CD4-positive, alpha-beta T cell (primary cell): ENCODE measurements around the gene USB1. TPM values are rescaled to one million over a fixed set of nuclear protein-coding genes. Genes with fewer than 3 reads are reported as not detected.
"Not testable (repeated sequence)": the region's sequence is repeated elsewhere in the genome, so short reads cannot be mapped to it uniquely, and the experiment has no call there.

Experiments used
- ATAC-seq: fragments of 200-7000 bp; cut with Tn5 transposase; one replicate; pipeline ENCODE4 v1.10.0; 2022; ENCODE audit warnings: mild to moderate bottlenecking; ENCODE audit not compliant: poor library complexity
- CTCF ChIA-PET: fragments of 350-600 bp; sonication (Branson Sonifier 250); formaldehyde crosslinking; loops from one replicate; lab custom pipeline; 2021; ENCODE audit warnings: antibody characterized with exemption, inconsistent platforms; lab: Charles Lee
- POLR2A ChIA-PET: fragments of 350-600 bp; sonication (Branson Sonifier 250); formaldehyde crosslinking; loops from one replicate; lab custom pipeline; 2021; ENCODE audit warnings: antibody characterized with exemption, inconsistent platforms; lab: Charles Lee
- DNase-seq, 14 experiments: peaks; one replicate each; pipeline ENCODE4 v3.0.0-alpha.2; 2013 to 2020; ENCODE audit warnings: mixed read lengths in 2 of 14
- H3K27ac ChIP-seq, 2 donors: one replicate each; pipeline versions ENCODE4 v1.5.1 to v1.7.0; 2013; ENCODE audit warnings: low read length in 2 of 2, low read depth in 1 of 2, mild to moderate bottlenecking in 1 of 2
- H3K27me3 ChIP-seq, 2 experiments: 1 replicate in 1 of 2; 2 replicates in 1 of 2; pipeline versions ENCODE4 v1.6.1 to v1.7.0; 2013; ENCODE audit warnings: low read length in 2 of 2, control low read depth in 1 of 2, mild to moderate bottlenecking in 1 of 2, moderate library complexity in 1 of 2; ENCODE audit not compliant: insufficient read depth in 2 of 2, control insufficient read depth in 1 of 2
- H3K36me3 ChIP-seq: one replicate; pipeline ENCODE4 v1.6.1; 2013; ENCODE audit warnings: low read length, control low read depth; ENCODE audit not compliant: insufficient read depth
- H3K4me1 ChIP-seq: one replicate; pipeline ENCODE4 v1.6.1; 2013; ENCODE audit warnings: low read length, control low read depth; ENCODE audit not compliant: insufficient read depth
- H3K4me3 ChIP-seq: one replicate; pipeline ENCODE4 v1.5.1; 2013; ENCODE audit warnings: mild to moderate bottlenecking, low read length, moderate library complexity
- H3K9me3 ChIP-seq, 2 experiments: 1 replicate in 1 of 2; 2 replicates in 1 of 2; pipeline versions ENCODE4 v1.6.1 to v1.7.0; 2013; ENCODE audit warnings: low read length in 2 of 2, mild to moderate bottlenecking in 2 of 2, control low read depth in 1 of 2, moderate library complexity in 1 of 2; ENCODE audit not compliant: control insufficient read depth in 1 of 2, insufficient read depth in 1 of 2
- H3K27ac Mint-ChIP-seq: one replicate; pipeline ENCODE4 v1.8.0; 2020; ENCODE audit warnings: mixed read lengths
- H3K27me3 Mint-ChIP-seq: one replicate; pipeline ENCODE4 v1.8.0; 2021; ENCODE audit warnings: mixed read lengths
- H3K36me3 Mint-ChIP-seq: one replicate; pipeline ENCODE4 v1.8.0; 2021; ENCODE audit warnings: low read depth, mixed read lengths
- H3K4me1 Mint-ChIP-seq: one replicate; pipeline ENCODE4 v1.8.0; 2021; ENCODE audit warnings: low read depth, mixed read lengths
- H3K4me3 Mint-ChIP-seq: one replicate; pipeline ENCODE4 v1.8.0; 2020; ENCODE audit warnings: mild to moderate bottlenecking, mixed read lengths
- H3K9me3 Mint-ChIP-seq: one replicate; pipeline ENCODE4 v1.8.0; 2020; ENCODE audit warnings: mixed read lengths
- intact Hi-C, 2 experiments: fragments of 100-400 bp; cut with DNase I in 1 of 2; cut with micrococcal nuclease in 1 of 2; formaldehyde crosslinking; loops; one replicate each; pipeline versions ENCODE4 v1.15.1 to v1.9.0; 2023 to 2025; cut with DNase I, micrococcal nuclease
- total RNA-seq, 174 experiments: library from RNA in 2 of 174; stranded (reverse) in 2 of 174; gene quantifications; one replicate each; pipeline ENCODE4 v1.2.3 and lab custom pipeline; 2021 to 2026
- TF ChIP-seq, protein P1 (sequence below): fragments of 200-600 bp; IDR thresholded peaks from one replicate; pipeline ENCODE4 v1.8.0; 2022; ENCODE audit warnings: antibody characterized with exemption, mild to moderate bottlenecking

USB1 gene
- total RNA-seq, 2 experiments from 2014 or later, result 22.4 to 25.7 TPM

DNA sequence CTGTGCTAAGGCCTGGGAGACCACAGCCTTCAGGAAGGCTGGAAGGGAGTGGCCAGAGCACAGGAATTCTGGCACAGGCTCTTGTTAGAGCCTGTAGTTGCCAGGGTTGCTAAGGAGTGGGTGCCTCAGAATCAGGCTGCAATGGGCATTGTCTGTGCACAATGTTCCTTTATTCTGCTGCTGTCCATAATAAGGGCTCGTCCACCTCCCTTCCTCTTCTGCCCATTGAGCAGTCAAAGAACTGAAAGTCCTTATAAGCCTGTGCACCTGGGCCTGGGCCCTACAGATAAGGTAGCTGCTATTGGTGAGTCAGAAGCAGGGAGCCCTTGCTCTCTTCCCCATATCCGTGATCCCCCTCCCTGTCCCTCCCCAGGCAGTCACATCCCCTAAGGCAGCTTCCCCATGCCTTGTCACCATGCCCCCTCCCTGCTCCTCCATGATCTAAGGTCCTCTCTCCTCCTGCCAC lies 24.8 kb upstream of the USB1 start:
- Mint-ChIP-seq H3K27me3 (peaks cover 4% of the 10 kb centered on the region), H3K36me3 (no peaks in the 10 kb centered on the region), H3K27ac (no peak overlapping the region), H3K4me1 (no peaks in the 10 kb centered on the region), H3K9me3 (no peaks in the 10 kb centered on the region), H3K4me3 (no peak overlapping the region)
- no peaks in the 10 kb centered on the region for H3K27me3 ChIP-seq
- no peak for ATAC-seq
- no peak for DNase-seq
- H3K36me3 ChIP-seq, result no peaks in the 10 kb centered on the region
- H3K9me3 ChIP-seq, result no peaks in the 10 kb centered on the region
- no peak overlapping the region for H3K4me3 ChIP-seq
- TF ChIP-seq, protein P1, sequence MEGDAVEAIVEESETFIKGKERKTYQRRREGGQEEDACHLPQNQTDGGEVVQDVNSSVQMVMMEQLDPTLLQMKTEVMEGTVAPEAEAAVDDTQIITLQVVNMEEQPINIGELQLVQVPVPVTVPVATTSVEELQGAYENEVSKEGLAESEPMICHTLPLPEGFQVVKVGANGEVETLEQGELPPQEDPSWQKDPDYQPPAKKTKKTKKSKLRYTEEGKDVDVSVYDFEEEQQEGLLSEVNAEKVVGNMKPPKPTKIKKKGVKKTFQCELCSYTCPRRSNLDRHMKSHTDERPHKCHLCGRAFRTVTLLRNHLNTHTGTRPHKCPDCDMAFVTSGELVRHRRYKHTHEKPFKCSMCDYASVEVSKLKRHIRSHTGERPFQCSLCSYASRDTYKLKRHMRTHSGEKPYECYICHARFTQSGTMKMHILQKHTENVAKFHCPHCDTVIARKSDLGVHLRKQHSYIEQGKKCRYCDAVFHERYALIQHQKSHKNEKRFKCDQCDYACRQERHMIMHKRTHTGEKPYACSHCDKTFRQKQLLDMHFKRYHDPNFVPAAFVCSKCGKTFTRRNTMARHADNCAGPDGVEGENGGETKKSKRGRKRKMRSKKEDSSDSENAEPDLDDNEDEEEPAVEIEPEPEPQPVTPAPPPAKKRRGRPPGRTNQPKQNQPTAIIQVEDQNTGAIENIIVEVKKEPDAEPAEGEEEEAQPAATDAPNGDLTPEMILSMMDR, result no peak
- no peak overlapping the region for H3K27ac ChIP-seq
- intact Hi-C loops, result no loop called here
- ChIA-PET CTCF (no interaction called here), POLR2A (no interaction called here)
- H3K4me1 ChIP-seq, result no peaks in the 10 kb centered on the region

DNA sequence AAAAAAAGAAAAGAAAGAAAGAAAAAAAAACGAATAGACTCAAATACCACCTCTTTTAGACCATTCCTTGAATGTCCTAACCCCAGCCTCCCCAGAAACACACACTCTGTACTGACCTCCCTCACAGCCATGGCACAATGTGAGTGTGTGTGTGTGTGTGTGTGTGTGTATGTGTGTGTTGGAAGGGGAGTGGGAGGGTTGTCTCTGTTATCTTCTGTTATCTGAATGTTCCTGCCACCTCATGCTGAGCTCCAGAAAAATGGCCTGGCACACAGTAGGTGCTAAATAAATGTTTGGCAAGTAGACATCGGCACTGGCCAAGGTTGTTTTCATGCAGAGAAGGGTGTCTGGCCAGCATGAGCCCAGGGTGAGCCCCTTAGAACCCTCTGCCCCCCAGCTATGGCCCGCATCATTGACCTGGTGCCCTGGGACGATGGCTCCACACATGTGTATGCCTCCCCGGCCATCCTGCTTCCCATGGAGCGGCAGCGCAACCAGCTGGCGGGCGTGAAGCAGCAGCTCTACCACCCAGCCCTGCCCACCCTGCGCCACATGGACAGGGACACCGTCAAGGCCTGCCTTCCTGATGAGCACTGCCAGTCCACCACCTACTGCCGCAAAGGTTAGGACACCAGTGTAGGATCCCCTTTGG lies 23.7 kb upstream of the USB1 start:
- CTCF ChIA-PET, result interaction anchor here (0.7 kb wide), 1 partner anchor 67 kb away, joined by 5 read pairs; no protein-coding TSS in a partner anchor

DNA sequence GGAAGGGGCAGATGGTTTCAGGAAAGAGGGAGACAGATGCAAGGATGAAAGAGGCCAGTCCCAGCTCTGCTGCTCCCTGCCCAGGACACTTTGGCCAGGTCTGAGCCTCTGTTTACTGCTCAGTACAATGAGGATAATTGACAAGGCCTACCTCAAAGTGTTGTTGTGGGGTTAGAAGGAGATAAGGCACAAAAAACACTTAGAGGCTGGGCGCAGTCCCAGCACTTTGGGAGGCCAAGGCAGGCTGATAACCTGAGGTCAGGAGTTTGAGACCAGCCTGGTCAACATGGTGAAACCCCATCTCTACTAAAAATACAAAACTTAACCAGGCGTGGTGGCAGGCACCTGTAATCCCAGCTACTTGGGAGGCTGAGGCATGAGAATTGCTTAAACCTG lies 23.1 kb upstream of the USB1 start:
- DNase-seq, H3K4me1 Mint-ChIP-seq, H3K27ac ChIP-seq, POLR2A ChIA-PET, H3K9me3 ChIP-seq, intact Hi-C loops, H3K36me3 ChIP-seq, H3K27me3 Mint-ChIP-seq, H3K36me3 Mint-ChIP-seq, H3K27me3 ChIP-seq, H3K9me3 Mint-ChIP-seq, H3K27ac Mint-ChIP-seq, H3K4me3 ChIP-seq, CTCF ChIA-PET, ATAC-seq, H3K4me1 ChIP-seq, H3K4me3 Mint-ChIP-seq: not testable (repeated sequence)

More for the DNA sequence above, 23.7 kb upstream of the USB1 start:
- Mint-ChIP-seq H3K4me1 (no peaks in the 10 kb centered on the region), H3K36me3 (no peaks in the 10 kb centered on the region), H3K9me3 (no peaks in the 10 kb centered on the region), H3K4me3 (no peak overlapping the region), H3K27ac (no peak overlapping the region), H3K27me3 (peaks cover 4% of the 10 kb centered on the region)
- H3K4me1 ChIP-seq, result no peaks in the 10 kb centered on the region
- POLR2A ChIA-PET, result no interaction called here
- no peaks in the 10 kb centered on the region for H3K9me3 ChIP-seq
- intact Hi-C loops, result no loop called here
- DNase-seq (no peak), ATAC-seq (no peak)
- TF ChIP-seq, protein P1, result no peak
- no peak overlapping the region for H3K4me3 ChIP-seq
- H3K36me3 ChIP-seq, result no peaks in the 10 kb centered on the region
- H3K27ac ChIP-seq, result no peak overlapping the region
- H3K27me3 ChIP-seq, result no peaks in the 10 kb centered on the region
